ENCODE data around the gene RPTOR.

The RPTOR gene

DNA sequence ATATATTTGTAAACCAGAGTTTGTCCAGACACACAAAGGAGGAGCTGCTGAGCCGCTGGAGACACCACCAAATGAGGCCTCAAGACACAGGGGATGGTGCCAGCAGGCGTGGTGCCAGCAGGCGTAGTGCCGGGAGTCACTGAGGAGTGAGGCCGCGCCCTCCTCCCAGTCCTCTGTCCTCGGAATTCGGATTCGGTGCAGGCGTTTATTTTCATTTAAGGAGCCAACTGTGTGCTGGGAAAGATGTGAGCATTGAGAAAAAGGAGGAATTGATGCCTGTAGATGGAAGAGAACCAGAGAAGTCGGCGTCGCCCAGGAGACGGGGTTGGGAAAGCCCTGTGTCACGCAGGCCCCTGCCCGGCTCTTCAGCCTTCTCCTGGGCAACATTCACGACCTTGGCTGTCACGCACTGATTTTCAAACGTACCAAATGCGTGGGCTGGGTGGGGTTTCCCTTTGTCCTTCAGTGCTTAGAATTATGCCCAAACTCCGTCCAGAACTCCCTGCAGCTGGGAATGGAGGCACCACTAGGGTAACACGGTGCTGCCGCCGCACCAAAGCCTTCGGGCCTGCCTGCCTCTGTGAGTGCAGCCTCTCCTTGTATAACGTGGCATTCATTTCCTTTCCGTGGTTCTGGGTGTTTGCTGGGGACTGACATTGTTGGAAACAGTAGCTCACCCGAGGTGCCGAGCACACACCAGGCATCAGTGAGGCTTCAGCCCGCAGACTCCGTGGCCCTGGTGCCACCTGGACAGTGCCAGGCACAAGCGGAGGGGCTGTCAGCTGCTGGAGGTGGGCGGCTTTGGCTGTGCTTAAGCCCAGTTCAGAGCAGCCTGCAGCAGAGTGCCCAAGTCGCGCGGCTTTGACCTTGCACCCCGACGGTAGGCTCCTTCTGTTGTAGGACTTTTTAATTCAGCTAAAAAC, 398.0 kb downstream of the RPTOR start:
- no peak for DNase-seq

DNA sequence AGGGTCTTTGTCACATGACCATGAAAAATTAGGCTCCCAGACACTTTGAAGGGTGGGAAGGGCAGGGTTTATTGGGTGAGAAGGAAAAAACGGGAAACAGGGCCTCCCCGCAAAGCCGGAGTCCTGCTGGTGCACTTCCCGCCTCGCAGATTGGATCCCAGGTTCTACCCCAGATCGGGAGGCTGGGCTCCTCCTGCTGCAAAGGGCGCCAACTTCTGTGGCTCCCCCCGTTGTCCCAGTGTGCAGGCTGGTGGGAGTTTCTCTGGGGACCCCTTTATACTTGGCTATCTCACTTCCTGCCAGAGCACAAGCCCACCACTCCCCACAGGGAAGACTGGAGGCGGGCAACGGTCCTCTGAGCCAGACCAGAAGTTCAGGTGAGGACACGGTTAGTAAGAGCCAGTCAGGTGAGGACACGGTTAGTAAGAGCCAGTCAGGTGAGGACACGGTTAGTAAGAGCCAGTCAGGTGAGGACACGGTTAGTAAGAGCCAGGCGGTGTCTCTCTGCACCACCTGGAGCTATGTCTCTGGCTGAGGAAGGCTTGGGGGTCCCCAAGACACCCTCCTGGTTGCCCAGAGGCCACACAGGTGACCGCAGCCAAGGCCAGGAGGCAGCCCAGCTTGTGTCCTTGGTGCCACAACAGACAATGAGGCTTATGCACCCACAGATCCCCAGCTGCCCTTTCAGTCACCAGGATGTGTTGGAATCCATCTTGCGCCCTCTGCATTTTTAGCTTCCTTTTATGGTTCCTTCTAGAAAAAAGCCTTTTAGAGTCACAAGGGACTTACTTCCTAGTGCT, 398.9 kb downstream of the RPTOR start:
- no peak for DNase-seq

DNA sequence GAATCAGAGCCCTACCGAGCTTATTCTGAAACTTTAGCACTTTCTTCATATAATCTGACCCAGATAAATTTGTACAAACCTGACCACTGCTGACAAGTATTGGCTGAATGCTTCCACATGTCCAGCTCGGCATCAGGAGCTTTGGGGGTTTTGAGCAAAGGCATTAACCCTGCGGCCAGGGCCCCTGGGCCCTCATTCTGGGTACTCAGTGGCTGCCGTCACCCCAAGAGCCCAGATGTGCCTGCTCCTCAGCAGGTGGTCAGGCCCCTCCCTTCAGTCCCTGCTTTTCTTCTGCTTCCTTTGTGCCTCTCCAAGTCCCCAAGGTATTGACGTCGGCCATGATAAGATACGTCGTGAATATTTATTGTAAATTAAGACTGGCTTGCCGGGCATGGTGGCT, 399.7 kb downstream of the RPTOR start:
- no peak for DNase-seq

DNA sequence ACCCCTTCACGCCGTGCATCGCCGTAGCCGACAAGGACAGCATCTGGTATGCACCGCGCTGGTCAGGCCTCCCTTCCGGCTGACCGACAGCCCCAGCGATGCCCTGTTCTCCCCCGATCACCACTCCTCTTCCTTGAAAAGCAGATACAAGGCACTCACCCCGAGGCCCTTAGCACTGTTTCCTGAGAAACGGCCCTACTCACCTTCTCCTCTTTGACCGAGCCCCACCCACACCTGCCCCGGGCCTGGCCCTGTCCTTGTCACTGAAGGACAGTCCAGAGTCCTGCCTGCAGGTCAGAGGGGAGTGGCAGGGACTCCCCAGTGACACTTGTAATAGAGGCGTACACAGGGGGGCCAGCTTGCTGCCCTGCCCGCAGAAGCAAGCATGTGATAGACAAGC, 401.1 kb downstream of the RPTOR start:
- DNase-seq, result no peak

DNA sequence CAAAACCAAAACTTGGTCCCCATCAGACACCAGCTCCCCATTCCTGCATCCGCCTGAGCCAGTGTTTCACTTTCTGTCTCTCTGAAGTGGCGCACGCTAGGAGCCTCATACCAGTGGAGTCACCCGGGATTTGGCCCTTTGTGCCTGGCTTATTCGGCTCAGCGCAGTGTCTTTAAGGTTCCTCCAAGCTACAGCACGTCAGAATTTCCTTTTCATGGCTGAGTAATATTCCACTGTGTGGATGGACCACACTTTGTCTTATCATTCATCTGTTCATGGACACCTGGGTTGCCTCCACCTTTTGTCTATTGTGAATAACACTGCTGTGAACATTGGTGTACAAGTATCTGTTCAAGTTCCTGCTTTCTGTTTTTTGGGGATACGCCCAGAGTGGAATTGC, 401.8 kb downstream of the RPTOR start:
- DNase-seq, result no peak

DNA sequence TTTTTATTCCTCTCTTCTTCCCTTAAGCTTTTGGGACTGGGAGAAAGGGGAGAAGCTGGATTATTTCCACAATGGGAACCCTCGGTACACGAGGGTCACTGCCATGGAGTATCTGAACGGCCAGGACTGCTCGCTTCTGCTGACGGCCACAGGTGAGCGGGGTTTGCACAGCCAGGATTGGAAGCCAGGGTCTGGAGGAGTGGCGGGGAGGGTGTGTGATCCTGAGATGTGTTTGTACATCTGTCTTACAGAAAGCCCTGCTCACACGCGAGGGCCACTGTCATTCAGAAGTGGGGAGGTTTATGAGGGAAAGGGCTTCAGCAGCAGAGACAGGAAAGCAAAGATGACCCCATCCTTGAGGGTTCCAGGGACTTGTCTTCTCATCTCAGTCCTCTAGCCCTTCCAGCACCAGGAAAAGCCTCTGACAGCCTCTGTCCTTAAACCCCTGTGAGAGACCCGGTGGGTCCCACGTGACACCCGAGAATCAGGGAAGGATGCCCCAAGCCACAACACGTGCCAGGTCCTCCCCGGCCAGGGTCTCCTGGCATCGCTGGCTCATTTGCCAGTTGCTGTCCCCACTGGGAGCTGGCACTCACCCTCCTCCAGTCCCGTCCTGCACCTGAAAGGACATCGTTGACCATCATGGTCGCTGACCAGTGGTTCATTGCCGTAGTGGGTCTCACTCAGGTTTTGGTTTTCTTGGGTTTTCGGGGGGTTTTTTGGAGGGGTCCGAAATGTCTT, 402.7 kb downstream of the RPTOR start:
- no peak for DNase-seq

DNA sequence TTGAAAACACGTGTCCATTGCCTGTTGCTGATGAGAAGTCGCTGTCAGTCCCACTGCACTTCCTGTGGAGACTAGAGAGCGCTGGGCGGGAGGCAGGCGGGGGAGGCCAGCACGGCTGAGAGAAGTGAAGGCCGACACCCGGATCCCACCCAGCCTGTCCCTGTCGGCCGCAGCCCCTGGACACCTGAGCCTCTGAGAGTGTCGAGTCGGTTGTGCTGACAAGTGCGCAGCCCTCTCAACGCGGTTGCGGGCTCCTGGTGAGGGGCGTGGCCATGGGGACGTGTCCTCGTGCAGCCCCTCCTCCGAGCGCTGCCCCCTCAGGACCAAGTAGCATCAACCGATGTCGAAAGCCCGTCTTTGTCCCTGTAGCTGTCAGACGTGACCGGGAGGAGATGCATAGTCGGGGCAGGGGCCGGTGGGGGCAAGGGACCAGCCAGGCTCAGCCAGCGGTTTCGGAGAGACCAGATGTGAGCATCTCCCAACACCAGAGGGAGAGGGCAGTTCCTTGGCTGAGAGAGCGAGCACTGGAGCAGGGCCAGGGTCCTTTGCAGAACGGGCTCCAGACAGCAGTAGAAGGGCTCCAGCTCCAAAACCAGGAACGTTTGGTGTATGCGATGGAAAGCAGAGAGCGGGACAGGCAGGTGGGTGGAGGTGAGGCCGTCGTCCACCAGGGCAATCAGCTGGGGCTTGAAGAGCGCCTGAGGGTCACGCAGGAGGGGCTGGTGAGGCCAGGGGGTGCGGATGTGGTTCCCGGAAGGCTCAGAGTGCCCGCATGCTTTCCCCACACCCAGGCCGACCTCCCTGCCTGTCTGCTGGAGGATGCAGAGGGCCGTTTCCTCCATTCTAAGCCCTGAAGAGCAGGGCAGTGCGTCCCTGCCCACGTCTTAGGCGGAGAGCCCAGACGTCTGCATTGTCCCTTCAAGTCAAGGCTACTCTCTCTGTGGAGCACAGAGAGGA, 403.7 kb downstream of the RPTOR start:
- DNase-seq, result no peak

DNA sequence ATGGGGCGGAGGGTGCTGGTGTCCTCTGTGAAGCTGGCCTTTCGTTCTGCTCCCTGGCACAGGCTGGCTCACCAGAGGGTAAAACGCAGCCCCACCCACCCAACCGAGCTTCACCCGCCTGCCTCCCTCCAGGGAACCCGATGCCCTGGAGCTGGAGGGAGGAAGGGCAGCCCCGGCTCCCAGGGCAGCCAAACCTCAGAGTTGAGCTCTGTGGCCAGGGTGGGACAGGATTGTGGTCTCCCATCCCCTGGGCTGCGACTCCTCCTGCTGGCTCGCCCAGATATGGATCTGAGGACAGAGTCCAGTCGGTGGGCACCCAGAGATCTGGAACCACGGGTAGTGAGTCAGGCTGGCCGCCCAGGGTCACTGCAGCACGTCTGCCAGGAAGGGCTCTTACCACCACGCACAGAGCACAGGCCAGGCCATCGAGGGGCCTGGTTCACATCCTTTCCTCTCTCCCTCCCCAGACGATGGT, 404.4 kb downstream of the RPTOR start:
- DNase-seq, result no peak

DNA sequence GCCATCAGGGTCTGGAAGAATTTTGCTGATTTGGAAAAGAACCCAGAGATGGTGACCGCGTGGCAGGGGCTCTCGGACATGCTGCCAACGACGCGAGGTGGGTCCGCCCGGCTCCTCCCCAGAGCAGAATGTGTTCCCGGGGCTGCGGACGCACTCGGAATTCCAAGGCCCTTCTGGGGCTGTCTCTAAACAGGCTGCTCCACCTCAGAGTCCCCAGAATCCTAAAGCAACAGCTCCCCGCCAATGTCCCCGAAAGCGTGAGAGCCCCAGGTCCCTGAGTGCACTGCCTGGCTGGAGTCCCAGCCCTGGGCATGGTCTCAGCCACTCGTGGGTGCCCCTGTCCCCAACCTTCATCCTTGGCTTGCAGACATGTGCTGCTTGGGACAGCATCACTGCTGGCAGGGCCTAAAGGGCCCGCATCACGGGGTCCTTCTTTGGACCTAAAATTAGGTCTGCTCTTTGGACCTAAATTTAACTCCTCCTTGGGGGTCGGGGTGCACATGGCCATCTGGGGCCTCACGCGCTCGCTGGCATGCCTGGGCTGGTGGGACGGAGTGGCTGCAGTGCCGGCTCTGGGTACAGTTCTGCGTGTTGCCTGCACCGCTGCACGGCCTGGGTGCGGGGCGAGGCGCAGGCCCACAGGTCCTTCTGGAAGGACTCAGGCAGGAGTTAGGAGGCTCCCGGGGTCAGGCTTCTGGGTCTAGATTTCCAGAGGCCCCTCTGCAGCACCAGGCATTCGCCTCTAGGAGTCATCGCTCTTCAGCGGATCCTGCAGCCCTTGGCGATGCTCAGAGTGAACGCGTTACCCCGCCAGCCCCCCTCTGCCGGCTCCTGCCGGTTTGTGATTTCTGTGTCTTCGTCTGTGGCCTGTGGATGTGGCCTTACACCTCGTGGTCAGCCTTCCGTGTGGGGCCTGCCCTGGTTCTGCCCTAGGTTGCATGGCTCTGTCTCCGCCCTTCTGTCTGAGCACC, 405.1 kb downstream of the RPTOR start:
- no peak for DNase-seq

DNA sequence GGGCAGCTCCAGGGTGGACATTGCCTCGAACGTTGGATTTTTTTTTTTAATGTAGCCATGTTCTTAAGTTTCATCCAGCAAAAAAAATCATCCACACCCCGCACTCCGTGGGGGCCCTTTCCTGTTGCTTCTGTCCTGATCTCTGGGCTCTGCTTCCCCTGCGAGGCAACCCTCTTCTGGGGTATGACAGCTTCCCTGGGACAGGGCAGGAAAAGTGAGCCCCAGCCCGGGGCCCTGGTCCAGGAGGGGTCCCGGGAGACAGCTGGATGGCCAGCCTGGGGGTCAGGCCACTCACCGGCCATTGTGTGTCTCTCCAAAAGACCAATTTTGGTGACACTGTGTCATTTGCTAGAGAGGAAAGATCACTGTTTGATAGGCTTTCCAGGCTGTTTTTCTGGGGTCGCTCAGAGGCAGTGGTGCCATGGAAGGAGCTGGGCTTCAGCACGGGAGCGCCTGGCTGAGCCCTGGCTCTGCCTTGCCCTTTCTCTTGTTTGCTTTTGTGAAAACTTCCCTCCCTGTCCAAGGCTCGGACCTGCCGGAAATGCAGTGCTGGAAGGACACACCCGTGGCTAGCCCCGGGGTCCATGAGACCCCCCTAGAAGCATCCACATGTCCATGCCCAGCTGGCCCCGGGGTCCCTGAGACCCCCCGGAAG, 406.0 kb downstream of the RPTOR start:
- no peak for DNase-seq

DNA sequence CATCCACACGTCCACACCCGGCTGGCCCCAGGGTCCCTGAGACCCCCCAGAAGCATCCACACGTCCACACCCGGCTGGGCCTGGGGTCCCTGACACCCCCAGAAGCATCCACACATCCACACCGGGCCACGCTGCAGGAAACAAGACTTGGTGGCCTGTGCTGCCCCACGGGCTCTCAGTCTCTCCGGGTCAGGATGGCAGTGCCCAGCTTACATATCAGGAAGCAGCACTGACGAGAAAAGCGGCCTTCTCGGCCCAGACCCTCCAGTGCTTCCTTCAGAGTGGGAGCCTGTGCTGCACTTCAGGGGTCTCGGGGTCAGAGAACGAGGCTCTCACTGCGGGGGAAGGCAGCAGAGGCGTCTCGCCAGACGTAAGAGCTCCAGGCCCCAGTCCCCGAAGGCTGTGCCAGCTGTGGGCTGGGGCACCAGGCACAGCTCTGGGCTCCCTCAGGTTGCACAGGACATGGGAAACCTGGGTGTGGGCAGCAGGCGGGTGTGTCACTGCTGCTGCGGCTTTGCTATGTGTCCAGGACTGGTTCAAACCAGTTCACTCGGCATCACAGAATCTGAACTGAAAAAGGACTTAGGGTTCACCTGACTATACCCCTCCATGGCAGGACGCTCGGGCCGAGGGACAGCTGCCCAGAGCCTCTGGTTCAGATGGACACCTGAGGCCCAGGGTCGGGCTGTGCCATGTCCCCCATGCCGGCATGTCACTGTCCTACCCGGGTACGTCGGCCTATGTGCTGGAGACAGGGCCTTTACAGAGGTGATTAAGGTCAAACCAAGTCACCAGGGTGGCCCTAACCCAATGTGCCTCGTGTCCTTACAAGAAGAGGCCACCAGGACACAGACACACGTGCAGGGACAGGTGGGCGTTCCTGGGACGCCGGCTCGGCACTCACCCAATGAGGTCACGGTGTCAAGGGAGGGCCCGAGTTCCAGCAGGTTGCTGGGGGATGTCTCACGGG, 406.8 kb downstream of the RPTOR start:
- no peak for DNase-seq

DNA sequence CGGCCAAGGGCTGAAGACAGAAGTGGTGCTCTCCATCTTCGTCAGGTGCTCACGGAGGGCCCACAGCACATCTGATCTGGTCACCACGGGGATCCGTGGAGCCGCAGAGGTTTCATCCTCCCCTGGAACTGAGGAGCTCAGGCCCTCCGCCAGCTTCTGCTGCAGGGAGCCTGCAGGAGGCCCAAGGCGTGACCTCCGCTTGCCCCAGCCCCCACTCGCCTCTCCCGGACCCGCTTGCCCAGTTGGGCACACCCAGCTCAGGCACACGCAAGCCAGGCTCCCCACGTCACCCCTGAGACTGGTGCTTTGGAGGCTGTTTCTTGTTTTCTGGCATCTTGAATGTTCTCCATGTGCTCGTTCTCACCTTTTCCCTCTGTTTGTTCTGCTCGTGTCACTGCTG, 407.7 kb downstream of the RPTOR start:
- no peak for DNase-seq

DNA sequence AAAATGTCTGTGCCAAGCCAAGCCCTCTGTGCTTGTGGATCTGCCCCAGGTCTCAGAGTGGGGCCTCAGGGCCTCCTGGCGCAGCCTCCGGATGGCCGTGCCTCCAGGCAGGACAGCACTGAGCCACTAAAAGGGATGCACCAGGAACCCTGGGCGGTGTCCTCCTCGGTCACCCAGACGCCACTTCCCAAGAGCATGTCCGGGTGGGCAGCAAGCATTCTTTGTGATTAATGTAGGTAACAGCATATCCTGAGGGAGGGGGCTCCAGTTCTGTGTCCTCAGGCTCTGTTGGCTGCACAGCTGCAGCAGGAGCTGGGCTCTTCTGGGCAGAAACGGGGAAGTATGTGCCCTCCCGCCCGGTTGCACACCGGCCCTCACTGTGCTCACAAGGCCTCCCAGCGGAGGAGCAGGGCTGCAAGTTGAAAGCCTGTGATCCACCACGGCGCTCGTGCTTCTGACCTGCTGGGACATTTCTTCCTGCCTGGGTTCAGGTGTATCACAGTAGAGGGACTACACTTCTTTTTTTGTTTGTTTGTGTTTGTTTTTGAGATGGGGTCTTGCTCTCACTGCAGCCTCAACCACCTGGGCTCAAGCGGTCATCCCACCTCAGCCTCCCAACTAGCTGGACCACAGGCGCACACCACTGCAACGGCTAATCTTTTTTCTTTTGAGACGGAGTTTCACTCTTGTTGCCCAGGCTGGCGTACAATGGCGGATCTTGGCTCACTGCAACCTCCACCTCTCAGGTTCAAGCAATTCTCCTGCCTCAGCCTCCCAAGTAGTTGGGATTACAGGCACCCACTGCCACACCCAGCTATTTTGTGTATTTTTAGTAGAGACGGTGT, 409.1 kb downstream of the RPTOR start:
- no peak for DNase-seq

DNA sequence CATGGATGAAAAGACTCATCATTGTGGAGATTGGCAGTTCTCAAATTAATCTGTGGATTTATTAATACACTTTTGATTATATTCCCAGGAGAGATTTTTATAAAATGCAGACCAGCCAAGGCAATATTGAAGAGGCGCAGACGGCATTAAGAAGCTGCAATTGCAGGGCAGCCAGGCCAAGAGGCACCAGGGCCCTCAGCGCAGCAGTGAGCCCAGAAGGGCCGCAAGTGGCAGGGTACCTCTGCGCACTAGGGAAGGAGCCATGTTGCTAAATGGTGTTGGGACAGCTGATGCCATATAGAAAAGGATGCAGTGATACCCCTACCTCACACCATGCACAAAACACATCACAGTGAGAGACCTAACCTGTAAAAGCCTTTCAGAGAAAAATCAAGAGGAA, 410.4 kb downstream of the RPTOR start:
- DNase-seq, result no peak

DNA sequence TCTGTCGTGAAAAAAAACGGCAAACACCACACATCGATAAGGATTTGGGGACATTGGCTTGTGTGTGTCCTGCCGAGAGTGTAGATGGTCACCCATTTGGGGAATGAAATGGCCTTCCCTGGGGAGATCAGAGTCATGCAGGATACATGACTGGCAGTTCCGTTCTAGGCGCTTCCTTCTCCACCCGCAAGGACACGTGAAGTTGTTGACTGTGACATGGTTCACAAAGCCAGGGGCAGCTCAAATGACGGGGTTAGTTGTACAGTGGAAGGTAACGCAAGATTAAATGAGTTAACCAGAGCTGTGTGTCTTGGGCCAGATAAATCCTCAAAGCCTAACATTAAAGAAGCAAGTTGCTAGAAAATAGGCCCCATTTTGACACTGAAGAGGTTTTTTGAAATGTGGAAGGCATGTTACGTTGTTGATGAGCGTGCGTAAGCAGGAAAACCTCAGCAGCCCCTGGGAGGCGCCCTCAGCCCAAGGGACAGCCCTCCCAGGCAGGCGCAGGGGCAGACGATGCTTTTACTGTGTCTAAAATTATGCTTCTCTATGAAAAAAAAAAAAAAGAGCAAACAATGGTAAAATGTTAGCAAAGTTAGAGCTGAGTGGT, 411.1 kb downstream of the RPTOR start:
- DNase-seq, result no peak

DNA sequence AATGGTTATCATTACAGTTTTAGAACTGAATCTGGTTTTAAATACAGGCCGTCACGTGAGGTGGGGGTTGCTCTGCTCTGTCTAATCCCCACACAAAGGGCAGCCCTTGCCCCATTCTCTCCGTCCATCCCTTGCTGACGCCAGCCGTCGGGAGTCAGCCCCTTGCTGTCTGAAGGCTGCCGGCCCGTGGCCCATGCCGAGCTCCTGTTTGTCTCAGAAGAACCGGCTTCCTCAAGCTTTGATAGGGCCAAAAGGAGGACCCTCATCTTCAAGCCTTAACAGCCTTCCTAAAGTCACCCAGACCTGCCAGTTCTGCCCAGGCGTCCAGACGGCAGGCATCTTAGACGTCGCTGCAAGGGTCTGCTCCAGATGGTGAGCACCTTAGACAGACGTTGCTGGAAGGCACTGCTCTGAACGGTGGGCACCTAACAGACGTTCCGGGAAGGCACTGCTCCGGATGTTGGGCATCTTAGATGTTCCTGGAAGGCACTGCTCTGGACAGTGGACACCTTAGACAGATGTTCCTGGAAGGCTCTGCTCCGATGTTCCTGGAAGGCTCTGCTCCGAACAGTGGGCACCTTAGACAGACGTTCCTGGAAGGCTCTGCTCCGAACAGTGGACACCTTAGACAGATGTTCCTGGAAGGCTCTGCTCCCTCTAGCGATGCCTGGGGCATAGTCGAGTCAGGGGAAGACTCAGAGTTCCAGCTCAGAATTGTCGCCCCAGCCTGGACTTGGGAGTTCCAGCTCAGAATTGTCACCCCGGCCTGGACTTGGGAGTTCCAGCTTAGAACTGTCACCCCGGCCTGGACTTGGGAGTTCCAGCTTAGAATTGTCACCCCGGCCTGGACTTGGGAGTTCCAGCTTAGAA, 411.9 kb downstream of the RPTOR start:
- no peak for DNase-seq

All from CD4-positive, alpha-beta T cell treated with Interleukin-21 for 1 hour (primary cell).